DOHH2 (cell line): ENCODE measurements around the gene INTS7.

Experiments used
- CTCF ChIP-seq: fragments of 200-600 bp; sonication (generic); IDR thresholded peaks from one replicate; pipeline ENCODE4 v1.5.1; 2014; ENCODE audit warnings: antibody characterized with exemption, mild to moderate bottlenecking, low read depth, low read length; ENCODE audit not compliant: poor library complexity, severe bottlenecking
- EZH2phosphoT487 ChIP-seq: fragments of 200-600 bp; sonication (generic); IDR thresholded peaks from 2 replicates; pipeline ENCODE4 v1.6.1; 2017; ENCODE audit warnings: borderline replicate concordance, mild to moderate bottlenecking, antibody characterized with exemption, low read length, moderate library complexity, mixed read lengths

GRCh38 chr1:211892577-211892976, 142.8 kb downstream of the INTS7 start:
- TF ChIP-seq CTCF, result no peak
- no peak for TF ChIP-seq EZH2phosphoT487
